MG63 (cell line): ENCODE results near the gene TMBIM6. TPM values are rescaled to one million over a fixed set of nuclear protein-coding genes. Genes with fewer than 3 reads are reported as not detected.
"Not testable (repeated sequence)": the region's sequence is repeated elsewhere in the genome, so short reads cannot be mapped to it uniquely, and the experiment has no call there.

Experiments
- DNase-seq: peaks from one replicate; pipeline ENCODE4 v3.0.0-alpha.2; 2020
- H3K27me3 ChIP-seq: fragments of 250-450 bp; sonication (Bioruptor Pico); 2 replicates; pipeline ENCODE4 v1.5.1; 2020; ENCODE audit warnings: mild to moderate bottlenecking, moderate library complexity
- H3K36me3 ChIP-seq: fragments of 250-450 bp; sonication (Bioruptor Pico); 2 replicates; pipeline ENCODE4 v1.5.1; 2020; ENCODE audit warnings: mild to moderate bottlenecking, moderate library complexity
- H3K4me3 ChIP-seq: fragments of 250-450 bp; sonication (Bioruptor Pico); 2 replicates; pipeline ENCODE4 v1.5.1; 2020; ENCODE audit warnings: mild to moderate bottlenecking, moderate library complexity
- H3K9me3 ChIP-seq: fragments of 250-450 bp; sonication (Bioruptor Pico); 2 replicates; pipeline ENCODE4 v1.5.1; 2020; ENCODE audit warnings: mild to moderate bottlenecking, moderate library complexity
- total RNA-seq: library from RNA; depleted of rRNA; stranded (reverse); fragments of >200 nt; shearing (Covaris generic); gene quantifications from 2 replicates; pipeline ENCODE4 v1.2.3, GENCODE V29; 2014; ENCODE audit warnings: low replicate concordance; rRNA removed

TMBIM6 gene
- 260 and 282 TPM in 2 replicates for total RNA-seq

GRCh38 chr12:49740930-49741881, at the start of gene TMBIM6:
TSS of gene TMBIM6 (plus strand) at chr12:49741557. CDS start at chr12:49752494, 10,937 bp downstream.
- Histone ChIP-seq H3K36me3 (peaks cover 20% of the 10 kb centered on the region), H3K4me3 (peak within 1 kb of the TSS; percentile 82), H3K9me3 (no peaks in the 10 kb centered on the region), H3K27me3 (no peaks in the 10 kb centered on the region)
- DNase-seq: peak; percentile 100

GRCh38 chr12:49692851-49693250, 48.5 kb upstream of the TMBIM6 start:
- H3K4me3 ChIP-seq: no peak overlapping the region
- H3K9me3 ChIP-seq: no peaks in the 10 kb centered on the region
- H3K27me3 ChIP-seq: no peaks in the 10 kb centered on the region
- DNase-seq: no peak
- no peaks in the 10 kb centered on the region for H3K36me3 ChIP-seq

- no peaks in the 10 kb centered on the region for H3K27me3 ChIP-seq
- H3K4me3 ChIP-seq: no peak overlapping the region
- H3K36me3 ChIP-seq: no peaks in the 10 kb centered on the region
- H3K9me3 ChIP-seq: no peaks in the 10 kb centered on the region
- DNase-seq: peak; percentile 44
Measured at GRCh38 chr12:49693931-49694444, 47.4 kb upstream of the TMBIM6 start.

GRCh38 chr12:49696723-49697122, 44.6 kb upstream of the TMBIM6 start:
- Histone ChIP-seq H3K27me3 (no peaks in the 10 kb centered on the region), H3K9me3 (no peaks in the 10 kb centered on the region), H3K4me3 (no peak overlapping the region), H3K36me3 (no peaks in the 10 kb centered on the region)
- DNase-seq: no peak

- Histone ChIP-seq H3K36me3 (no peaks in the 10 kb centered on the region), H3K9me3 (no peaks in the 10 kb centered on the region), H3K4me3 (no peak overlapping the region), H3K27me3 (no peaks in the 10 kb centered on the region)
- DNase-seq: no peak
Measured at GRCh38 chr12:49697808-49698207, 43.5 kb upstream of the TMBIM6 start.

- H3K9me3 ChIP-seq: no peaks in the 10 kb centered on the region
- no peak overlapping the region for H3K4me3 ChIP-seq
- H3K27me3 ChIP-seq: no peaks in the 10 kb centered on the region
- H3K36me3 ChIP-seq: no peaks in the 10 kb centered on the region
- DNase-seq: no peak
Measured at GRCh38 chr12:49698619-49699545, 42.5 kb upstream of the TMBIM6 start.

GRCh38 chr12:49702009-49702408, 39.3 kb upstream of the TMBIM6 start:
- no peaks in the 10 kb centered on the region for H3K9me3 ChIP-seq
- no peak overlapping the region for H3K4me3 ChIP-seq
- no peaks in the 10 kb centered on the region for H3K27me3 ChIP-seq
- no peaks in the 10 kb centered on the region for H3K36me3 ChIP-seq
- DNase-seq: no peak

- Histone ChIP-seq H3K9me3 (no peaks in the 10 kb centered on the region), H3K36me3 (no peaks in the 10 kb centered on the region), H3K27me3 (no peaks in the 10 kb centered on the region), H3K4me3 (no peak overlapping the region)
- DNase-seq: no peak
Measured at GRCh38 chr12:49702676-49703215, 38.6 kb upstream of the TMBIM6 start.

GRCh38 chr12:49703647-49704137, 37.7 kb upstream of the TMBIM6 start:
- Histone ChIP-seq H3K27me3 (no peaks in the 10 kb centered on the region), H3K36me3 (no peaks in the 10 kb centered on the region), H3K9me3 (no peaks in the 10 kb centered on the region), H3K4me3 (no peak overlapping the region)
- DNase-seq: peak; percentile 67

- Histone ChIP-seq H3K36me3 (no peaks in the 10 kb centered on the region), H3K27me3 (peaks cover 7% of the 10 kb centered on the region; the same call in 1 of the 2 replicates), H3K9me3 (no peaks in the 10 kb centered on the region), H3K4me3 (peak overlapping the region; percentile 76)
- peak; percentile 78 for DNase-seq
Measured at GRCh38 chr12:49705479-49706134, 35.8 kb upstream of the TMBIM6 start.

- Histone ChIP-seq H3K27me3 (peaks cover 14% of the 10 kb centered on the region), H3K9me3 (no peaks in the 10 kb centered on the region), H3K4me3 (peak overlapping the region; percentile 76), H3K36me3 (no peaks in the 10 kb centered on the region)
- peak; percentile 19 for DNase-seq
Measured at GRCh38 chr12:49706351-49707127, 34.8 kb upstream of the TMBIM6 start.

GRCh38 chr12:49707128-49707811, 34.1 kb upstream of the TMBIM6 start, which contains the start of gene FMNL3:
TSS of gene FMNL3 (minus strand) at chr12:49707405. CDS start at chr12:49707180, 225 bp downstream.
- Histone ChIP-seq H3K27me3 (peaks cover 16% of the 10 kb centered on the region), H3K9me3 (no peaks in the 10 kb centered on the region), H3K36me3 (no peaks in the 10 kb centered on the region), H3K4me3 (peak within 1 kb of the TSS; percentile 76)
- peak; percentile 97 for DNase-seq

GRCh38 chr12:49707812-49708147, 33.6 kb upstream of the TMBIM6 start:
- Histone ChIP-seq H3K4me3 (peak overlapping the region; percentile 76; the same call in 1 of the 2 replicates), H3K36me3 (no peaks in the 10 kb centered on the region), H3K27me3 (peaks cover 16% of the 10 kb centered on the region), H3K9me3 (no peaks in the 10 kb centered on the region)
- no peak for DNase-seq

- Histone ChIP-seq H3K36me3 (no peaks in the 10 kb centered on the region), H3K4me3 (no peak overlapping the region), H3K27me3 (peaks cover 16% of the 10 kb centered on the region), H3K9me3 (no peaks in the 10 kb centered on the region)
- DNase-seq: no peak
Measured at GRCh38 chr12:49708851-49709250, 32.5 kb upstream of the TMBIM6 start.

GRCh38 chr12:49713952-49714351, 27.4 kb upstream of the TMBIM6 start:
- H3K36me3 ChIP-seq, H3K9me3 ChIP-seq, H3K4me3 ChIP-seq, DNase-seq: not testable (repeated sequence)
- H3K27me3 ChIP-seq: peaks cover 22% of the 10 kb centered on the region
